Osteoblast (primary cell): ENCODE results near the gene SQSTM1. TPM values are rescaled to one million over a fixed set of nuclear protein-coding genes. Genes with fewer than 3 reads are reported as not detected.

Experiments used
- DNase-seq: peaks from one replicate; pipeline ENCODE4 v3.0.0; 2011; ENCODE audit warnings: low spot score, mixed read lengths; ENCODE audit not compliant: insufficient read length; ENCODE audit errors: missing footprints
- H2AFZ ChIP-seq: 2 replicates; pipeline ENCODE4 v1.6.0; 2011; ENCODE audit warnings: mild to moderate bottlenecking, low read length
- H3K27ac ChIP-seq: 2 replicates; pipeline ENCODE4 v1.5.1; 2011; ENCODE audit warnings: mild to moderate bottlenecking, low read depth, low read length, moderate library complexity
- H3K27me3 ChIP-seq: 2 replicates; pipeline ENCODE4 v1.6.0; 2012; ENCODE audit warnings: mild to moderate bottlenecking, control low read depth, inconsistent platforms, low read length, moderate library complexity; ENCODE audit not compliant: insufficient read depth
- H3K36me3 ChIP-seq: 2 replicates; pipeline ENCODE4 v1.5.1; 2011; ENCODE audit warnings: mild to moderate bottlenecking, low read length, control low read depth, moderate library complexity; ENCODE audit not compliant: insufficient read depth
- H3K4me1 ChIP-seq: 2 replicates; pipeline ENCODE4 v1.5.1; 2011; ENCODE audit warnings: mild to moderate bottlenecking, low read length, control low read depth, moderate library complexity; ENCODE audit not compliant: insufficient read depth
- H3K4me2 ChIP-seq: 2 replicates; pipeline ENCODE4 v1.6.0; 2011; ENCODE audit warnings: mild to moderate bottlenecking, low read length; ENCODE audit not compliant: insufficient read depth
- H3K4me3 ChIP-seq: fragments of 200-600 bp; sonication (generic); 3 replicates; pipeline ENCODE4 v1.5.1; 2012; ENCODE audit warnings: mild to moderate bottlenecking, low read length, inconsistent platforms; ENCODE audit not compliant: insufficient read depth
- H3K79me2 ChIP-seq: 2 replicates; pipeline ENCODE4 v1.6.0; 2012; ENCODE audit warnings: mild to moderate bottlenecking, low read length, control low read depth, inconsistent platforms; ENCODE audit not compliant: insufficient read depth
- H3K9me3 ChIP-seq: 2 replicates; pipeline ENCODE4 v1.5.1; 2011; ENCODE audit warnings: low read depth, low read length, control low read depth
- H4K20me1 ChIP-seq: 2 replicates; pipeline ENCODE4 v1.6.0; 2012; ENCODE audit warnings: mild to moderate bottlenecking, low read length, control low read depth; ENCODE audit not compliant: insufficient read depth
- total RNA-seq: library from RNA; depleted of rRNA; stranded (reverse); fragments of >200 nt; gene quantifications from 2 replicates; pipeline ENCODE4 v1.2.3, GENCODE V29; 2012
- TF ChIP-seq, protein P1 (sequence below): IDR thresholded peaks from 2 replicates; pipeline ENCODE4 v1.5.1; 2011; ENCODE audit warnings: mild to moderate bottlenecking, low read depth, low read length, moderate library complexity; ENCODE audit errors: extremely low read depth

The SQSTM1 gene
- total RNA-seq, 1 donor = 992 TPM

DNA sequence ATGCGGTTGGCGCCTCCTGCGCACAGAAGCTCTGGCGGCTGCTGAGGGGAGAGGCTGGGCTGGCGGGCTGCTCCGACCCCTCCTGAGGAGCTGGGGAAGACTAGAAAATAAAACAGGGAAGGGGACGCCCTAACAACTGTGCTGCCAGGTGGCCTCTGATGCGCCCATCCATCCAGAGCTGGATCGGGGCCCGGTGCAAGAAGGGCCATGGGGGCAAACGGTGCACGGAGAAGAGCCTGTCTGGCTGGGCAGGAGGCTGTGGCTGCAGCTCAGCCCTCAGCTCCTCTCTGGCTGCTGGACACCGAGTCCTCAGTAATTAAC, 58.9 kb downstream of the SQSTM1 start:
- TF ChIP-seq, protein P1, sequence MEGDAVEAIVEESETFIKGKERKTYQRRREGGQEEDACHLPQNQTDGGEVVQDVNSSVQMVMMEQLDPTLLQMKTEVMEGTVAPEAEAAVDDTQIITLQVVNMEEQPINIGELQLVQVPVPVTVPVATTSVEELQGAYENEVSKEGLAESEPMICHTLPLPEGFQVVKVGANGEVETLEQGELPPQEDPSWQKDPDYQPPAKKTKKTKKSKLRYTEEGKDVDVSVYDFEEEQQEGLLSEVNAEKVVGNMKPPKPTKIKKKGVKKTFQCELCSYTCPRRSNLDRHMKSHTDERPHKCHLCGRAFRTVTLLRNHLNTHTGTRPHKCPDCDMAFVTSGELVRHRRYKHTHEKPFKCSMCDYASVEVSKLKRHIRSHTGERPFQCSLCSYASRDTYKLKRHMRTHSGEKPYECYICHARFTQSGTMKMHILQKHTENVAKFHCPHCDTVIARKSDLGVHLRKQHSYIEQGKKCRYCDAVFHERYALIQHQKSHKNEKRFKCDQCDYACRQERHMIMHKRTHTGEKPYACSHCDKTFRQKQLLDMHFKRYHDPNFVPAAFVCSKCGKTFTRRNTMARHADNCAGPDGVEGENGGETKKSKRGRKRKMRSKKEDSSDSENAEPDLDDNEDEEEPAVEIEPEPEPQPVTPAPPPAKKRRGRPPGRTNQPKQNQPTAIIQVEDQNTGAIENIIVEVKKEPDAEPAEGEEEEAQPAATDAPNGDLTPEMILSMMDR = no peak
- H3K36me3 ChIP-seq = peaks cover 47% of the 10 kb centered on the region

DNA sequence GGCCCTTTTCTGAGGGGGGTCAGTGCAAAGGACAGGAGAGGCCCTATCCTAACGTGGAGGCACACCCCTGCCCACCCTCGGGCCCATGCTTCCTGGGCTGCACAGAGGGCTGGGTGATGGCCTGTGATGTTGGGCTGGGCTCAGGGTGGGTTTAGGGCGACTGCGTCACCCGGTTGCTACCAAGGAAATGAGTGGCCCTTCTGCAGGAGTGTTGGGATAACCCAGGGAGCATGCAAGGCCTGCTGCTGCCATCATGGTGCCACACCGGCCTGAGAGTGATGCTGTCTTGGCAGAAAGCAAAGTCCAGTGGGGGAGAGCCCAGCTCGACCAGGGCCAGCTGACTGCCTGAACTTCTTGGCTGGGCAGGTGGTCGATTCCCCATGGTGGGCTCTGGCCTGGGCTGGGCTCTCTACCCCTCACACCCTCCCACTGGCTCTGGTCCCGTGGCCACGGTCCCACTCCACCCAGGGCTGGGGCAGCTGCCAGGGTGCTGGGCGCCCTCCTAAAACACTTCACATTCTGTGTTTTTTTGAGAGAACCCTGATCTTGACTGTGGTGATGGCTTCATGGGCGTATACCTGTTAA, 59.5 kb downstream of the SQSTM1 start:
- no peaks in the 10 kb centered on the region for H3K4me1 ChIP-seq
- H3K36me3 ChIP-seq = peaks cover 47% of the 10 kb centered on the region

More for the DNA sequence above, 58.9 kb downstream of the SQSTM1 start:
- no peak for DNase-seq
- no peaks in the 10 kb centered on the region for H3K79me2 ChIP-seq
- H3K27ac ChIP-seq = no peak overlapping the region
- H3K9me3 ChIP-seq = peaks cover 7% of the 10 kb centered on the region
- H3K4me3 ChIP-seq = no peak overlapping the region
- no peak overlapping the region for H2AFZ ChIP-seq
- no peaks in the 10 kb centered on the region for H3K4me1 ChIP-seq
- H3K4me2 ChIP-seq = no peak overlapping the region
- no peaks in the 10 kb centered on the region for H3K27me3 ChIP-seq
- no peaks in the 10 kb centered on the region for H4K20me1 ChIP-seq

DNA sequence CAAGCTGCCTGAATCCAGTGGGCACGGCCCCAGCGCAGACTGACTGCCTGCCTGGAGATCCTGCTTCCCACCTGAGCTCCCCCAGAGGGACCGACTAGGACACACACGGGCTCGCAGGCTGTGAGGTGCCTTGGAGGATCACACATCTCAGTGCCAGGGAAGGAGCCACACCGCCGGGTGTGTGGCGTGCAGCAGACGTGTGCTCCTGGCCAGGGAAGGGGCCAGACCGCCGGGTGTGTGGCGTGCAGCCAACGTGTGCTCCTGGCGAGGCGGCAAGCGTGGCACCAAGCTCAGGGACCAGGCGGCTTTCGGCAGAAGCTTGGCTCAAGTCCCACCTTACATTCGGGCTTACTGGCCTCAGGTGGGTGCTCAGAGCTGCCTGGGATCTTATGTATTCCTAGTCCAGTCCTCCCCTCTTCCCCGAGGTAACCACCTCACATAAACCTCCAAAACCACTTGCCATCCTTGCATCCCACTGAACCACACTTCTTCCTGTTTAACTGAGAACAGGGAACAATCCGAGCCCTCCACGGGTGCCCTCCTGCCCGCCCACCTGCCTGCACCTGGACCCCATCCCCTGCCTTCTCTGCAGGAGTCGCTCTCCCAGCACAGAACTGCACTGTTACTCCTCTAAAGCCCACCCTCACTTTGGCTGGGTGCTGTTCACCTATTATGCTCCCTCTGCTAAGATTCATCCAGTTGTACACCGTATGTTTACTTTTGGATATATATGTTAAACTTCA, 60.3 kb downstream of the SQSTM1 start:
- Histone ChIP-seq H4K20me1 (no peaks in the 10 kb centered on the region), H3K27ac (no peak overlapping the region), H3K4me2 (no peak overlapping the region), H3K79me2 (no peaks in the 10 kb centered on the region), H3K27me3 (no peaks in the 10 kb centered on the region), H3K4me3 (no peak overlapping the region), H3K36me3 (peaks cover 48% of the 10 kb centered on the region), H3K9me3 (peaks cover 7% of the 10 kb centered on the region), H3K4me1 (no peaks in the 10 kb centered on the region), H2AFZ (no peak overlapping the region)
- TF ChIP-seq, protein P1 = no peak
- peak; percentile 27 for DNase-seq

More for the DNA sequence above, 59.5 kb downstream of the SQSTM1 start:
- Histone ChIP-seq H3K4me2 (no peak overlapping the region), H4K20me1 (no peaks in the 10 kb centered on the region), H3K4me3 (no peak overlapping the region), H3K27ac (no peak overlapping the region), H3K79me2 (no peaks in the 10 kb centered on the region), H3K27me3 (no peaks in the 10 kb centered on the region), H2AFZ (no peak overlapping the region), H3K9me3 (peaks cover 7% of the 10 kb centered on the region)
- DNase-seq = peak; percentile 29
- TF ChIP-seq, protein P1 = no peak

DNA sequence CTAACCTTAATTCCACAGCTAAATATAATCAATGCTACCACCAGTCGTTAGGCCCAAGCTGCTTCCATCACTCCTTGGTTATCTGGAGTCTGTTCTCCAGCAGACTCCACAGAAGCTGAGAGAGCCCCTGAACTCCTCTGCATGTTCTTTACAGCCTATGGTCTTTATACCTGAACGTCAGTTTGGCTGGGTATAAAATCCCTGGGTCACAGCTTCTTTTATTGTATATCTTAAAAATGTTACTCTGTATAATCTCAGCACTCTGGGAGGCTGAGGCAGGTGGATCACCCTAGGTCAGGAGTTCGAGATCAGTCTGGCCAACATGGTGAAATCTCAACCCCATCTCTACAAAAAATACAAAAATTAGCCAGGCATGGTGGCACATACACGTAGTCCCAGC, 61.6 kb downstream of the SQSTM1 start:
- Histone ChIP-seq H3K9me3 (peaks cover 7% of the 10 kb centered on the region), H3K4me3 (no peak overlapping the region), H3K79me2 (peaks cover 3% of the 10 kb centered on the region), H4K20me1 (peaks cover 3% of the 10 kb centered on the region), H3K36me3 (peaks cover 57% of the 10 kb centered on the region), H3K4me2 (no peak overlapping the region), H3K27me3 (no peaks in the 10 kb centered on the region), H3K27ac (no peak overlapping the region), H2AFZ (no peak overlapping the region), H3K4me1 (no peaks in the 10 kb centered on the region)
- peak; percentile 31 for DNase-seq
- TF ChIP-seq, protein P1 = no peak
